ENCODE results near the gene S100P.
"Not testable (repeated sequence)": the region's sequence is repeated elsewhere in the genome, so short reads cannot be mapped to it uniquely, and the experiment has no call there.

Gene S100P

DNA sequence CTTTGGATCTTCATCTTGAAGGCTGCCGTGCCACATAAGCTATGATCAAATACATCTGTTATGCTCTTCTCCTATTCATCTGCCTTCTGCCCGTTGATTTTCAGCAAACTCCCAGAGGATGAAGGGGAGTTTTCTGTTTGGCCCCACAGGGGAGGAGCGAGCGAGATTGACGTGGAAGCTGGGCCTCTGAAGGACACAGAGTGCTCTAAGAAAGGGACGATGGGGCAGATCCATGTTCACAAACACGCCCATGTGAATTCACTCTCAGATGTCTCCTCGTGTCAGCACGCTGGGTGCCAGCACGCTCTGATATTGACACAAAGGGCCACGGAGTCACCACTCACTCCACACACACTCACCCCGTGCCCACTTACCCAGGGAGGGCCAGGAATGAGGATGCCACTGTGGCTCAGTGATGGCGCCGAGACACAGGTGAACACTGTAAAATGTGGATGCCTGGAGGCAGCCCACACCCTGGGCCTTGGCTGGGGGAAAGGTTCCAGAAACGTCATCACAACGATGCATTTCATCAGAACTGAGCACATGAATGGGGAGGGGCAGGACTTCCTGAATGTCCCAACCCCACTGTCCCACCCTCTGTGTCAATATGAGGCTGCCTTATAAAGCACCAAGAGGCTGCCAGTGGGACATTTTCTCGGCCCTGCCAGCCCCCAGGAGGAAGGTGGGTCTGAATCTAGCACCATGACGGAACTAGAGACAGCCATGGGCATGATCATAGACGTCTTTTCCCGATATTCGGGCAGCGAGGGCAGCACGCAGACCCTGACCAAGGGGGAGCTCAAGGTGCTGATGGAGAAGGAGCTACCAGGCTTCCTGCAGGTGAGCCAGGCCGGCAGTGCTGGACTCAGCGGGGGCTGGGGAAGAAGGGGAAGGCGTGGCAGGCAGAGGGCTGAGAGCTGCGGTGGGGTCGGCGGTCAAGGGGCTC, at the start of gene S100P:
Gene S100P (plus strand): TSS at position 648 of the 946 bp plus-strand sequence. CDS start 55 bp downstream, at position 703.
- no peak within 1 kb of the TSS for H3K4me3 ChIP-seq (ENCODE audit: low read depth, low read length)

DNA sequence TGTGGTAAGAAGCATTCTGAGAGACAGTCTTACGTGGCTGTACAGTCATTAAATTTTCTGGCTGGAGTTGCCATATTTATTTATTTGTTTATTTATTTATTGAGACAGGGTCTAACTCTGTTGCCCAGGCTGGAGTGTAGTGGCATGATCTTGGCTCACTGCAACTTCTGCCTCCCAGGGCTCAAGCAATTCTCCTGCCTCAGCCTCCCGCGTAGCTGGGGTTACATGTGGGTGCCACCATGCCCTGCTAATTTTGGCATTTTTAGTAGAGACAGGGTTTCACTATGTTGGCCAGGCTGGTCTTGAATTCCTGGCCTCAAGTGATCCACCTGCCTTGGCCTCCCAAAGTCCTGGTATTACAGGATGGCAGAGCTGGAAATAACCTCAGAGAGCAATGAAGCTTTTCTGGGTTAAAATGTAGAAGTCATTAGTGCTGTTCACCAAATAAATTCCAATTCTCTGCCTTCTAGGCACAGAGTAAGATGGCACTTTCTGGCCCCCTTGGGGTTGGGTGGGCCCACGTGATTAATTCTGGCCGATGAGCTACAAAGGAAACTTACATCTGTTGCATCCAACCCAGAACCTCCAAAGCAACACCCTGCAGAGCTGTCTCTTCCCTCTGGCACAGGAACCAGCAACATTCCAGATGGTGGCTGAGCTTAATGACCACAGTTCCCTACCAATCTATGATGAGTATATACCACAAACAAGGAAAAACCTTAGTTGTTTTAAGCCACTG, 48.7 kb upstream of the S100P start:
- H3K4me3 ChIP-seq (ENCODE audit: low read depth, low read length), result no peak overlapping the region

DNA sequence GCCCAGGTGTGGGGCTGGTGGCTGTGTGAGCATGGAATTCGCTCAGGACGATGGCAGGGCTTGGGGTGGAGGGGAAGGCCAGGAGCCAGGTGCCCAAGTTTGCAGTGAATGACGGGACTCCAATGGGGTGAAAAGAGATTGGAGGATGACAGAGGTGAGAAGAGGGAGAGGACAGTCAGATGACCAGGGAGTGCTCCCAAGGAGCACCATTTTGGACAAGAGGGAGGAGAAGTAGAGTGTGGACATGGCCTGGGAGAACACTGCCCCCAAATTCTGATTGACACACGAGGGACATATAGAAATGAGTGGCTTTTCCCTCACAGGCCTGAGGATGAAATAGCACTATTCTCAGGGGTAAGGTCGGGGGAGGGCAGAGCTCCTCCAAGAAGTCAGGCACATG, 46.5 kb upstream of the S100P start:
- H3K4me3 ChIP-seq (ENCODE audit: low read depth, low read length), result no peak overlapping the region

DNA sequence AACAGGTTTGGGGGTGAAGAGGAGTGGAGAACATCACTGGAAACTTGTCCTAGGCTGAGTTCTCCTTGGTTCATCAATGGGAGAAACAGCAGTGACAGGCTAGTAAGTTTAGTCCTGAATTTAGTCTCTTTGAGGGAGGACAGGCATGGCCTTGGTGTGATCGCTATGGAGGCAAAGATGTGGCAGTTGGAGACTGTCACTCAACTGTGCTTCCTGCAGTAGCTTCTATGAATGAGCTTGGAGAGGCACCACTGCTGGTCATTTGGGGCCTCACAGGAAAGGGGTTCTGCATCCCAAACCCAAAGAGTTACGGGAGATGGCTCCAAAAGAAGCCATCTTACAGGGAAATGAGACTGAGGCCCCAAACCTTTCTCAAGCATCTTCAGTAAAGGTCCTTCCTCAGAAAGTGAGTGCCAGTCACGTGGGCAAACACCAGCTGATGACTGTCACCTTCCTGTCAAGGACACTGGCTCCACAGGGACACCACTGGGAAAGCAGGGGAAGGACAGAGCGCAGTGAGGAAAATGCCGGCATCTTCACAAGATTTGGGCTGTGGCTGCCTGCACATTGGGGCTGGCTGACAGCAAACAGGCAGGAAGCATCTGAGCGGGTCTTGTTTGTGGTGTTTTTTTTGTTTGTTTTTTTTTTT, 46.0 kb upstream of the S100P start:
- H3K4me3 ChIP-seq (ENCODE audit: low read depth, low read length), result no peak overlapping the region

DNA sequence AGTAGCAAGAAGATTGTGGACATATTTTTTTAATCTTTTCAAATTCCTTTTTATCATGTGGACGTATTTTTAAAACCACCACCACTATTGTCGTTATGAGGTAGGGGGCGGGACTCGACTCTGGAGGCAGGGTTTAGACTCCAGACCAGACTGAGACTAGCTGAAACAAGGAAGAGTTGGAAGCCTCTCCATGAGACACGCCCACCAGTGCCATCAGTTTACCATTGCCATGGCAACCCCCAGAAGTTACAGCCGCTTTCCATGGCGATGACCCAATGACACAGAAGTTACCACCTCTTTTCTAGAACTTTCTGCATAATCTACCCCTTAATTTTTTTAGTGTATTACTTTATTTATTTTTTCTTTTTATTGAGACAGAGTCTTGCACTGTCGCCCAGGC, 44.5 kb upstream of the S100P start:
- no peak overlapping the region for H3K4me3 ChIP-seq (ENCODE audit: low read depth, low read length)

DNA sequence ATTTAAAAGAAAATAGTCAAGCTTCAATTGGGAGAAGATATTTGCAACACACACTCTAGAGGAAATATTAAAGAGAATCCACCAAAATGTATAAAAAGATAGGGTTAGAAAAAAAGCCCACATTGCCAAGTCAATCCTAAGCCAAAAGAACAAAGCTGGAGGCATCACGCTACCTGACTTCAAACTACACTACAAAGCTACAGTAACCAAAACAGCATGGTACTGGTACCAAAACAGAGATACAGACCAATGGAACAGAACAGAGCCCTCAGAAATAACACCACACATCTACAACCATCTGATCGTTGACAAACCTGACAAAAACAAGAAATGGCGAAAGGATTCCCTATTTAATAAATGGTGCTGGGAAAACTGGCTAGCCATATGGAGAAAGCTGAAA, 39.5 kb upstream of the S100P start:
- not testable (repeated sequence) for H3K4me3 ChIP-seq (ENCODE audit: low read depth, low read length)

DNA sequence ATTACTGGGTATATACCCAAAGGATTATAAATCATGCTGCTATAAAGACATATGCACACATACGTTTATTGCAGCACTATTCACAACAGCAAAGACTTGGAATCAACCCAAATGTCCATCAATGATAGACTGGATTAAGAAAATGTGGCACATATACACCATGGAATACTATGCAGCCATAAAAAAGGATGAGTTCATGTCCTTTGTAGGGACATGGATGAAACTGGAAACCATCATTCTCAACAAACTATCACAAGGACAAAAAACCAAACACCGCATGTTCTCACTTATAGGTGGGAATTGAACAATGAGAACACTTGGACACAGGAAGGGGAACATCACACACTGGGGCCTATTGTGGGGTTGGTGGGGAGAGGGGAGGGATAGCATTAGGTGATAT, 38.4 kb upstream of the S100P start:
- H3K4me3 ChIP-seq (ENCODE audit: low read depth, low read length), result not testable (repeated sequence)

DNA sequence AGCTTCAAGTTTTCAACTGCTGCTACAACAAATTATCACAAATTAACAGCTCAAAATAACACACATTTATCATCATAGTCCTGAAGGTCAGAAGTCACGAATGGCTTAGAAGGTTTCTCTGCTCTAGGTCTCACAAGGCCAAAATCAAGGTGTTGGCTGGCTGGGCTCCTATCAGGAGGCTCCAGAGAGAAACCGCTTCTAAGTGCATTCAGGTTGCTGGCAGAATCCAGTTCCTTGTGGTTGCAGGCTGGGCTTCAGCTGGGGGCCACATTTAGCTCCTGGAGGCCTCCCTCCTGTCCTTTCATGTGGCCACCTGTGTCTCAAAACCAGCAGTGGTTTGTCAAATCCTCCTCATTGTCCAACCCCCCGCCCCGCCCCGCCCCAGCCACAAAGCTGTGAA, 37.8 kb upstream of the S100P start:
- H3K4me3 ChIP-seq (ENCODE audit: low read depth, low read length), result no peak overlapping the region

DNA sequence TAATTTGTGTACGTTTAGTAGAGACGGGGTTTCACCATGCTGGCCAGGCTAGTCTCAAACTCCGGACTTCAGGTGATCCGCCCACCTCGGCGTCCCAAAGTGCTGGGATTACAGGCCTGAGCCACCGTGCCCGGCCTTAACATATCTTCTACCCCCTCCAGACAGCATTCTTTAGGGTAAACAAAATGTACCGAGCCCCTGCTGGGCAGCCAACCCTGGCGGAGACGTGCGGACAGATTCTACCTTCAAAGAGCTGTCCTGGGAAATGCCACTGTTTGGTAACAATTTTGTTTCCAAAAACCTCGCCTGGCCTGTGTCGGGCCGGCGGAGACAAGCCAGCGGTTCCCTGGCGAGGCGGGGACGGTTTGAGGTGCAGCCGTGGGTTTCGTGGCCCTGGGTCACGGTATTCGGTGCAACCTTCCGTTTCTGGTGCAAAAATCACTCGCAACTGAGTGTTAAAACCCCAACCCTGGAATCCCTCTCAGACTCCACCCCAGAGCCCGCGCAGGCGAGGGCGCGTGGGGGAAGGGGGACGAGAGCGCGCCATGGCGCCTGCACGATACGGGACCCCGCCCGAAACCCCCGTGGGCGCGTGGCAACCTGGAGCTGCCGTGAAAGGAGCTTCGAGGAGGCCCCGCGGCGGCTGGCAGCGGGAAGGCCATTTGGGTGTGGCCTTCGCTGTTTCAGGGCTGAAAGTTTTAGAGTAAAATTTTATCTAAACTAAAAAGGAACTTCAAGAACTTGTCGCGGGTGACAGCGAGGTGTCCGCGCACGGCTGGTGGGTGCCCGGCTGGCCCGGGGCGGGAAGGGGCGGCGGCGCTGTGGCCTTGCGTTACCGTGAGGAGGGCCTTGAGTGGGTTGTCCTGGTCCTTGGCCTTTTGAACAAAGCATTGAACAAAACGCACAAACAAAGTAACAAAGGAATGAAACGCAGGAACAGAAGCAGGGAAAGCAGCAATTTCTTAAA, 36.2 kb upstream of the S100P start:
- no peak overlapping the region for H3K4me3 ChIP-seq (ENCODE audit: low read depth, low read length)

DNA sequence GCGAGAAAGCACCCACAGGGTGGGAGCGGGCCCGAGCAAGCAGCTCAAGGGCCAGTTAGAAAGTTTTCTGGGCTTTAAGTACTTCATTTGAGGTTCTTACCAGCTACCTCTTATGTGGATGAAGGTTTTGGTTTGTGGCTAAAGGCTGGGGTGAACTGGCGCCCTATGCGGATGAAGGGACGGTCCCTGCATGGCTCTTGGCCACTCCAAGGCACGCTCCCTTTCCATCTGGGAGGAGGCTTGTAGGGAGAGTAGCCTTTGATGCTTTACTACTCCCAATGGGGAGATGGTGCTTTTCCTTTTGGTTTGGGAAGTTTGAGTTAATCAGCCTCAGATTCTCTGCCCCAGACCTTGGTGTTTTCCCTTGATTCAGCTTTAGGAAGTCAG, 35.5 kb upstream of the S100P start:
- H3K4me3 ChIP-seq (ENCODE audit: low read depth, low read length), result no peak overlapping the region

DNA sequence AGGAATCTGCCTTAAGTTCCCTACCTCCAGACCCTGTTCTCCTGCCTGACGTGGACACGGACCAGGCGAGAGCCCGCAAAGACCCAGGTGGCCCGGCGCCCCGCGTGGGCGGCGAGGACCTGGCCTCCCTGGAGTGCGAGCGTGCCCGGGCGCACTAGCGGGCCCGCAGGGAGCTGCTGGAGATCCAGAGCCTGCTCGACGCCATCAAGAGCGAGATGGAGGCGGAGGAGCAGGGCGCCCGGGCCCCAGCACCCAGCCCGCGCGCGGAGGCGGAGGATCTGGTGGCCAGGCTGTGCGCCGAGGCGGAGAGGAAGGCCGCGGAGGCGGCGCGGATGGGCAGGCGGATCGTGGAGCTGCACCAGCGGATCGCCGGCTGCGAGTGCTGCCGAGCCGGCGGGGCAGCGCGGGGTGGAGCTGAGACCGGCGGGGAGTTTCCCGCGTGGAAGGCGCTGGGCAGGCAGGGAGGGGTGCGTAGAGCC, 35.0 kb upstream of the S100P start:
- H3K4me3 ChIP-seq (ENCODE audit: low read depth, low read length), result peak overlapping the region; percentile 8

DNA sequence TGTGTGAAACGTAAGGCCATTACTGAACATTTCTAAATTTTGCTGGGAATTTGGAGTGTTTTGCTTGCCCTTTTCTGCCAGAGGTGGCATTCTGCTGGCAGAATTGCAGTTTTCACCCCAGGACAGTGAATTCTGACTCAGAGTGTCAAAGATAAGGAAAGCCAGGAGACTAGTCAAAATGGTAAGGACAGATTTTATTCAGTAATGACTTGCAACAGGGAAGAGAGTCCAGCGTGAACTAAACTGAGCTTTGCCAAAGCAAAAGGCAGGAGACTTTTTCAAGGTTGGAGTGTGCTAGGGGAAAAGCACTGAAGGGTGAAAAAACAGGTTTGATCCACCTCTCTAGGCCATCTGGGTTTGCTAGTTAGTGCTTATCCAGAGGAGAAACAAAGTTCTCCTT, 33.8 kb upstream of the S100P start:
- H3K4me3 ChIP-seq (ENCODE audit: low read depth, low read length), result no peak overlapping the region

DNA sequence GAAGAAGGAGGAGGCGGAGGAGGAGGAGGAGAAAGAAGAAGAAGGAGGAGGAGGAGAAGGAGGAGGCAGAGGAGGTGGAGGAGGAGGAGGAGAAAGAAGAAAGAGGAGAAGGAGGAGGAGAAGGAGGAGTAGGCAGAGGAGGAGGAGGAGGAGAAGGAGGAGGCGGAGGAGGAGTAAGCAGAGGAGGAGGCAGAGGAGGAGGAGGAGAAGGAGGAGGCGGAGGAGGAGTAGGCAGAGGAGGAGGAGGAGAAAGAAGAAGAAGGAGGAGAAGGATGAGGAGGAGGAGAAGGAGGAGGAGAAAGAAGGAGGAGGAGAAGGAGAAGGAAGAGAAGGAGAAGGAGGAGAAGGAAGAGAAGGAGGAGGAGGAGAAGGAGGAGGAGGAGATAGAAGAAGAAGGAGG, 33.2 kb upstream of the S100P start:
- H3K4me3 ChIP-seq (ENCODE audit: low read depth, low read length), result no peak overlapping the region

DNA sequence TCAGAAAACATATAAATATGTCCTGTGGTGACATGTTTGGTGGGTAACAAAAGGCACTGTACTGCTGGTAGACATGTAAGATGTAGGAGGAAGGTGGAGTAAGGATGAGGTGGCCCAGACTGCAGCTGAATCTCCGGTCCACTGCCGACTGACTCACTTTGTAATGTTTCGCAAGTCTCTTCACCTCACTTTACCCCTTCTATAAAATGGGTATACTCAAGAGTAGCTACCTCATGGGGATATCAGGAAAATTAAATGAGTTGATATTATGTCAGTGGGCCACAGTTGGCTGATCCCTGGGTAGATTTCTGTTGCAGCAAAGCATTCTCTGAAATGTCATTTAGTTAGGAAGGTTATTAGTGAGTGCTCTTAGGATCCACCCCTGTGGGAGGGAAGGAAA, 31.1 kb upstream of the S100P start:
- H3K4me3 ChIP-seq (ENCODE audit: low read depth, low read length), result no peak overlapping the region

DNA sequence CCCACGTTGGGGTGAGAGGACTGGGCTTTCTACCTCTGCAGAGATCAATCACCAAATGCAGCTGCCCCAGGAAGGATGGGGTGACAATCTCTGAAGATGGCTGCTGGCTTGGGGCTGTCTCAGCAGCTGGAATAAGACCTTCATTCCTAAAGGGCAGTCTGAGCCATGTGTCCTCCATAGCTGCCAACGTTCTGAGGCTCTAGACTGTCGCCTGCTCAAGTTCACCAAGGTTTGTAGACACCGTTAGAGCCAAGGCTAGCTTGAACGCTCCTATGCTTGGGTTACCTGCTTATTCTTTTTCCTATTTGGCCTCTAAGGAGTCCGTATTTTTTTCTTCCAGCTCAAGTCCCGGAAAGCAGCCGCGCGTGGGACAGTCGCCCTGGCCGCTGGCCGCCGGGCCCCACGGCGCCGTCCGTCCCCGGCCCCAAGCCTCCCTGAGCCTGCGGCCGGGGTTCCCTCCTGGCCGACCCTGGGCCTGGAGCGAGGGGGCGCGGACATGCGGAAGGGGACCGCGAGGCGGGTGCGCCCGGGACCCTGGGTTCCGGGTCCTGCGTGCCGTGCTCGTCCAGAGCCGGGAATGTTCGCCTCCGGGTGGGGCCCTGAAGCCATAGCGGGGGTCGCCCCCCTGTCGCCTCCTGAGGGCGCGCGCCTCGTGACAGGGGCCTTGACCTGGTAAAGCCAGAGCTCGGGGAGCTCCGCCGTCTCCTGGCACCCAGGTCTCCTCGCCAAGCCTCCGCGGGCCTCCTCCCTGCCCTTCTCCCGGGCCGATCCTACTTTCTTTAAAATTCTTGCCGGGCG, 29.9 kb upstream of the S100P start:
- H3K4me3 ChIP-seq (ENCODE audit: low read depth, low read length), result no peak overlapping the region

DNA sequence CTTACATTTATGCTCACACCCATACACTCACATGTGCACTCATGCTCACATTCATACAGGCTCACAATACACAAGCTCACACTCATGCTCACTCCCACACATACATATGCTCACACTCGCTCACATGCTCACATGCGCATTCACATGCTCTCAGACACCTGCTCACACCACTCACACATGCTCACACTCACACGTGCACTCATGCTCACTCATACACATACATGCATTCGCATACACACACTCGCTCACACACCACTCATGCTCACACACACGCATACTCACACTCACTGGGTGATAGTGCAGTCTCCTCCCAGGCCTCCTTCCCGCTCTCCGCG, 28.4 kb upstream of the S100P start:
- H3K4me3 ChIP-seq (ENCODE audit: low read depth, low read length), result no peak overlapping the region

DNA sequence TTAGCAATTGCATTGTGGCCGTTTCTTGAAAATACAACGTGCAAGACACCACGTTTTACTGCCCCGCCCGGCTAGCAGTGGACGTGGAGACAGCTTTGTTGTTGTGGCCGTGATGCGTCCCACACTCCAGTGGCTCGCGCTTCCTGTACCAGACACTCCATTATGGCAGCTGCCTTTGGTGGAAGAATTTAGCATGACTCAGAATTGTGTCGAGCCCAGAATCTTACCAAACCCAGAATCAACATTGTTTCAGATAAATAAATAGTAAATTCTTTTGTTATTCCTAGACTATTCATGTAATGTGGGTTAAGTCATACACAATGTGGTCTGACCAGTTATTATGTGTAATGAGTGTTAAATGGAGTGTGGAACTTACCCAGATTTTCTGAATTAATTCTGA, 25.3 kb upstream of the S100P start:
- no peak overlapping the region for H3K4me3 ChIP-seq (ENCODE audit: low read depth, low read length)

DNA sequence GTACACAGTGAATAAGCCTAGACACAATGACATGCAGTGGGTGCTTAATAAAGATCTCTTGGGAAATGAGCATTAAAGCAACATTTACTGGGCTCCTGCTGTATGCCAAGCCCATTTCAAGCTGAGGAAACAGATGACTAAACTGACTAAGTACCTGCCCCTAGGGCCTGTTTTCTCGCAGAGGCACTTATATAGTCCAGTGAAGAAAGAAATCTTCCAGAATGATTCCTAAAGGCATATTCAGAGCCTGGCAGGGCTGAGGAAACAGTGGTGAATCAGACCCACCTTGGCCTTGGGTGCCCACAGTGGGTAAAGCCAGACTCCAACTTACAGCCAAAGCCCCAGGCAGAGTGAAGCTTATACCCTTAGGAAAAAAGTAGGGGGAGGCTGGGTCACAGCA, 22.0 kb upstream of the S100P start:
- no peak overlapping the region for H3K4me3 ChIP-seq (ENCODE audit: low read depth, low read length)

DNA sequence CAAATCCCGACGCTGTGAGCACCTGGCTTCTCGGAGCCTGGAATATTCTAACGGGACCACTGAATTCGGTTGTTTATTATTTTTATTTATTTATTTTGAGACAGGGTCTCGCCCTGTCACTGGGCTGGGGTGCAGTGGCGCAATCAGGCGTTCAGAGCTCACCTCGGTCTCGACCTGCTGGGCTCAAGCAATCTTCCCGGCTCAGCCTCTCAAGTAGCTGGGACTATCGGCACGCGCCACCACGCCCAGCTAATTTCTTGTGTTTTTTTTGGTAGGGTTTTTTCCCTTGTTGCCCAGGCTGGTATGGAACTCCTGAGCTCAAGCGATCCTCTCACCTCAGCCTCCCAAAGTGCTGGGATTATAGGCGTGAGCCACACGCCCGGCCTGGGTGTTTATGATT, 21.5 kb upstream of the S100P start:
- H3K4me3 ChIP-seq (ENCODE audit: low read depth, low read length), result no peak overlapping the region
